Measurements from ENCODE around the gene STK31. TPM values are rescaled to one million over a fixed set of nuclear protein-coding genes. Genes with fewer than 3 reads are reported as not detected.
"Not testable (repeated sequence)": the region's sequence is repeated elsewhere in the genome, so short reads cannot be mapped to it uniquely, and the experiment has no call there.

The STK31 gene
- total and polyA plus RNA-seq, 10 donors = 0.17 to 2.4 (median 0.63) TPM

DNA sequence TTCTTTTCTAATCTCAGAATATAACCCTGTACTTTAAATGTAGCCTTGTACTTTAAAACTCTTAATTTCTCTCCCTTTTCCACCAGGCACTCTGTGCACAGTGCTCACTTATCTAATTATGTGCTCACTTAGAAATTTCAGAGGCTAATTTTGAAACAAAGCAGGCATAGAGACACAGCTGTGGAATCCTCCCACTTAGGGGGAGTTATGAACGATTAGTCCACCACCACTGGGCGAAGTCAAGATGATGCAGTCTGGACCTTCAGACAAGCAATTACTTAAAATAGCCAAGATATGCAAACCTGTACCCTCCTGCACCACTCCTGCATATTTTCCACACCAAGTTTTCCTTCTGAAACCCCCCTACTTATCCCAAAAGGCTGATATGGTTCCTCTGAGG lies 143.0 kb downstream of the STK31 start:
- WGBS, 5 donors = 55 to 81% (median 73%) methylated on average over 2 of the region's 2 CpGs
- no peak overlapping the region for H3K27ac ChIP-seq
- H3K27me3 ChIP-seq (replicated peaks in 1 of 7) = no peaks in the 10 kb centered on the region
- intact Hi-C loops (cut with DNase I; ENCODE audit: low total_unique reads) = no loop called here
- DNase-seq = no peak
- TF ChIP-seq, protein P1, sequence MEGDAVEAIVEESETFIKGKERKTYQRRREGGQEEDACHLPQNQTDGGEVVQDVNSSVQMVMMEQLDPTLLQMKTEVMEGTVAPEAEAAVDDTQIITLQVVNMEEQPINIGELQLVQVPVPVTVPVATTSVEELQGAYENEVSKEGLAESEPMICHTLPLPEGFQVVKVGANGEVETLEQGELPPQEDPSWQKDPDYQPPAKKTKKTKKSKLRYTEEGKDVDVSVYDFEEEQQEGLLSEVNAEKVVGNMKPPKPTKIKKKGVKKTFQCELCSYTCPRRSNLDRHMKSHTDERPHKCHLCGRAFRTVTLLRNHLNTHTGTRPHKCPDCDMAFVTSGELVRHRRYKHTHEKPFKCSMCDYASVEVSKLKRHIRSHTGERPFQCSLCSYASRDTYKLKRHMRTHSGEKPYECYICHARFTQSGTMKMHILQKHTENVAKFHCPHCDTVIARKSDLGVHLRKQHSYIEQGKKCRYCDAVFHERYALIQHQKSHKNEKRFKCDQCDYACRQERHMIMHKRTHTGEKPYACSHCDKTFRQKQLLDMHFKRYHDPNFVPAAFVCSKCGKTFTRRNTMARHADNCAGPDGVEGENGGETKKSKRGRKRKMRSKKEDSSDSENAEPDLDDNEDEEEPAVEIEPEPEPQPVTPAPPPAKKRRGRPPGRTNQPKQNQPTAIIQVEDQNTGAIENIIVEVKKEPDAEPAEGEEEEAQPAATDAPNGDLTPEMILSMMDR (IDR thresholded peaks at IDR 0.05 in 8 of 11, conservative IDR thresholded peaks at IDR 0.05 in 3 of 11) = no peak
- no peak for TF ChIP-seq POLR2A (IDR thresholded peaks at IDR 0.05)
- no peak for TF ChIP-seq POLR2AphosphoS5 (IDR thresholded peaks at IDR 0.05)
- H3K4me1 ChIP-seq = no peaks in the 10 kb centered on the region
- peaks cover 0 to 47% (median 30%) of the 10 kb centered on the region in 8 donors for H3K9me3 ChIP-seq
- H3K4me3 ChIP-seq = no peak overlapping the region
- H3K36me3 ChIP-seq = no peaks in the 10 kb centered on the region

DNA sequence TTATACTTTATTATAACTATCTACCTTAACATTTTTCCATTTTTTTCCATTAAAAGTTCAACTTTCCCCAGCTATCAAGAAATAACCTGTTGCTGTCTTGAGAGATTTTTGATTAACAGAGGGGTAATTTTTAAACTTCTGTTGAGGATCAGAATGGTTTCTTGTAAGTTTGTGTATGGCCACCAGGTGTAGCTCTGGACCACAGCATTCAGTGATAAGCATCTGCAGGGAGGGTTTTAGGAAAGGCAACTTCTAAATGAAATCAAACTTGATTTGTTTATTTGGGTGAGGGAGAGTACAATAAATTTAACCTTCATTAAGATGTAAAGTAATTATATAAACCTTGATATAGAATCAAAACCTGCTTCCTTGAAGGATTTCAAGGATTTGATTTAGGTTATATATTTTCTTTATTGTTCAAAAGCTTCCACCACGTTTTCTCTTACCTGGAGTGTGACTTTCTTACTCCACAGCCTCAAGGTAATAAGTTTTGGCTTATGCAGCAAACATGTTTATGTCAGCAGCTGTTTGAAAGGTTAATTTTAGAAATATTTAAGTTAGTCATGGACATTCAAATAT lies 153.3 kb downstream of the STK31 start:
- no peaks in the 10 kb centered on the region for H3K4me1 ChIP-seq
- DNase-seq = no peak
- H3K4me3 ChIP-seq = no peak overlapping the region
- H3K27ac ChIP-seq = no peak overlapping the region
- no peaks in the 10 kb centered on the region for H3K27me3 ChIP-seq (replicated peaks in 1 of 7)
- WGBS, 5 donors = 52 to 74% (median 60%) methylated on average over 1 of the region's 1 CpG
- H3K9me3 ChIP-seq = peaks cover 0 to 3% (median 0%) of the 10 kb centered on the region in 8 donors
- TF ChIP-seq POLR2A (IDR thresholded peaks at IDR 0.05) = no peak
- TF ChIP-seq, protein P1 (IDR thresholded peaks at IDR 0.05 in 8 of 11, conservative IDR thresholded peaks at IDR 0.05 in 3 of 11) = peak in 3 of 11 experiments; percentile 9 to 19 (median 15)
- intact Hi-C loops (cut with DNase I; ENCODE audit: low total_unique reads) = no loop called here
- H3K36me3 ChIP-seq = no peaks in the 10 kb centered on the region

DNA sequence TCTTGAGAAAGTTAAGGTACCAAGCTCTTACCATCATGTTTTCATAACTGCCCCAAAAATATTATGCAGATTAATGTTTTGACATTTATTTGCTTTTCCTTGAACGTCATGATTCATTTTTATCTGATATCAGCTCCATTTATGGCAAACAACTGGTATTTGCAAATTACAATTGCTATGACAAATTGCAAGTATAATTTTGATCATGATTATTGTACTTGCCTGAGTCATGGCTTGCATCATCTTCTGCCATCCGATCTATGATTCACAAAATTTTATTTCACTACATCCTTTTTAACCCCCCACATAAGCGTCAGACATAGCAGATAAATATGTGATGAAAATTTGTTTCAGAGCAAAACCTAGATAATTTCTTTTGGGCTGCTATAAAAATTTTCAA lies 155.0 kb downstream of the STK31 start:
- no peak overlapping the region for H3K4me3 ChIP-seq
- H3K27me3 ChIP-seq (replicated peaks in 1 of 7) = no peaks in the 10 kb centered on the region
- H3K4me1 ChIP-seq = no peaks in the 10 kb centered on the region
- intact Hi-C loops (cut with DNase I; ENCODE audit: low total_unique reads) = no loop called here
- H3K9me3 ChIP-seq = peaks cover 0 to 5% (median 0%) of the 10 kb centered on the region in 8 donors
- 59 to 74% (median 66%) methylated on average over 3 of the region's 3 CpGs for WGBS, 5 donors
- H3K36me3 ChIP-seq = no peaks in the 10 kb centered on the region
- H3K27ac ChIP-seq = no peak overlapping the region
- no peak for DNase-seq
- TF ChIP-seq, protein P1 (IDR thresholded peaks at IDR 0.05 in 8 of 11, conservative IDR thresholded peaks at IDR 0.05 in 3 of 11) = no peak
- TF ChIP-seq POLR2AphosphoS5 (IDR thresholded peaks at IDR 0.05) (no peak), POLR2A (IDR thresholded peaks at IDR 0.05) (no peak)

DNA sequence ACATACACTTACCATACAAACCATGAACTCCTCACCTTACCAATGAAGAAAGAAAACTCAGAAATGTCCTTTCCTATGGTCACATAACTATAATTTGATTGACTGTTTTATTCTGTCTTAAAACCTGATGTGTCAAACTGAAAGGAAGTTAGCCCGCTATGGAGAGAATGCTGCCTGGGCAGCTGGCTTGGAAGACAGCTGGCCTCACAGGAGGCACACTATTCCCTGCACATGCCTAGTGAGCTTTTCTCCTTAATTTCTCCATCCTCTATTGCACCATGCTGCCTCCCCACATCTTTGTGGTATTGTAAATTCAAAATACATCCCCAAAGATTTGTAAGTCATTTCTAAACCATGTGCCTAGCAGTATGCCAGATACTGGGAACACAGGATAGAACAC lies 163.3 kb downstream of the STK31 start:
- H3K27me3 ChIP-seq (replicated peaks in 1 of 7) = no peaks in the 10 kb centered on the region
- no peak for DNase-seq
- 66 to 87% (median 77%) methylated on average over 1 of the region's 1 CpG for WGBS, 5 donors
- no peak overlapping the region for H3K27ac ChIP-seq
- no peak overlapping the region for H3K4me3 ChIP-seq
- H3K9me3 ChIP-seq = peaks cover 0 to 8% (median 0%) of the 10 kb centered on the region in 8 donors
- intact Hi-C loops (cut with DNase I; ENCODE audit: low total_unique reads) = no loop called here
- H3K36me3 ChIP-seq = no peaks in the 10 kb centered on the region
- no peak for TF ChIP-seq POLR2A (IDR thresholded peaks at IDR 0.05)
- TF ChIP-seq, protein P1 (IDR thresholded peaks at IDR 0.05 in 8 of 11, conservative IDR thresholded peaks at IDR 0.05 in 3 of 11) = no peak
- no peak for TF ChIP-seq POLR2AphosphoS5 (IDR thresholded peaks at IDR 0.05)
- no peaks in the 10 kb centered on the region for H3K4me1 ChIP-seq

DNA sequence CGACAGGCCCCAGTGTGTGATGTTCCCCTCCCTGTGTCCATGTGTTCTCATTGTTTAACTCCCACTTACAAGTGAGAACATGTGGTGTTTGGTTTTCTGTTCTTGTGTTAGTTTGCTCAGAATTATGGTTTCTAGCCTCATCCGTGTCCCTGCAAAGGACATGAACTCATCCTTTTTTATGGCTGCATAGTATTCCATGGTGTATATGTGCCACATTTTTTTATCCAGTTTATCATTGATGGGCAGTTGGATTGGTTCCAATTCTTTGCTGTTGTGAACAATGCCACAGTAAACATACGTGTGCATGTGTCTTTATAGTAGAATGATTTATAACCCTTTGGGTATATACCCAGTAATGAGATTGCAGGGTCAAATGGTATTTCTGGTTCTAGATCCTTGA lies 166.5 kb downstream of the STK31 start:
- DNase-seq; H3K36me3 ChIP-seq; H3K9me3 ChIP-seq; intact Hi-C loops (cut with DNase I; ENCODE audit: low total_unique reads); H3K4me1 ChIP-seq; H3K27me3 ChIP-seq (replicated peaks in 1 of 7); H3K27ac ChIP-seq; H3K4me3 ChIP-seq: not testable (repeated sequence)
- 74 to 87% (median 82%) methylated on average over 3 of the region's 3 CpGs for WGBS, 5 donors

All from spleen (tissue), 11 donors.